Neural cell (in vitro differentiated cells): Measurements from ENCODE around the gene HIF3A. TPM values are rescaled to one million over a fixed set of nuclear protein-coding genes. Genes with fewer than 3 reads are reported as not detected.

ENCODE experiments used
- H2AFZ ChIP-seq: fragments of 200-600, 300-800 bp; sonication (generic), shearing (Covaris generic); 2 replicates; pipeline ENCODE4 v1.6.0; 2014; ENCODE audit warnings: low read depth, mild to moderate bottlenecking, antibody characterized with exemption, low read length, moderate library complexity
- H3F3A ChIP-seq: fragments of 200-600 bp; shearing (Covaris generic); 2 replicates; pipeline ENCODE4 v1.6.1; 2016; ENCODE audit warnings: mild to moderate bottlenecking, moderate library complexity, mixed read lengths, antibody characterized with exemption, low read length; ENCODE audit not compliant: insufficient read depth, poor library complexity, severe bottlenecking
- H3K27ac ChIP-seq: fragments of 200-600, 300-800 bp; sonication (generic), shearing (Covaris generic); 2 replicates; pipeline ENCODE4 v1.5.1; 2014; ENCODE audit warnings: mild to moderate bottlenecking, low read length, moderate library complexity
- H3K27me3 ChIP-seq: fragments of 300-800, 200-600 bp; sonication (generic), shearing (Covaris generic); 2 replicates; pipeline ENCODE4 v1.6.0; 2014; ENCODE audit warnings: mild to moderate bottlenecking, low read depth, low read length, moderate library complexity; ENCODE audit not compliant: insufficient read depth
- H3K36me3 ChIP-seq: fragments of 300-800, 200-600 bp; sonication (generic), shearing (Covaris generic); 2 replicates; pipeline ENCODE4 v1.5.1; 2014; ENCODE audit warnings: mild to moderate bottlenecking, antibody characterized with exemption, low read length, moderate library complexity; ENCODE audit not compliant: insufficient read depth
- H3K4me2 ChIP-seq: fragments of 300-800, 200-600 bp; sonication (generic), shearing (Covaris generic); 2 replicates; pipeline ENCODE4 v1.6.0; 2014; ENCODE audit warnings: mild to moderate bottlenecking, low read length
- H3K4me3 ChIP-seq: fragments of 300-800, 200-600 bp; sonication (generic), shearing (Covaris generic); 2 replicates; pipeline ENCODE4 v1.5.1; 2014; ENCODE audit warnings: mild to moderate bottlenecking, low read length, moderate library complexity
- H3K79me2 ChIP-seq: fragments of 200-600 bp; shearing (Covaris generic); replicated peaks from 2 replicates; pipeline ENCODE4 v1.6.0; 2014; ENCODE audit warnings: mild to moderate bottlenecking, low read length, moderate library complexity; ENCODE audit not compliant: insufficient read depth
- H3K9ac ChIP-seq: fragments of 300-800, 200-600 bp; sonication (generic), shearing (Covaris generic); 2 replicates; pipeline ENCODE4 v1.6.1; 2016; ENCODE audit warnings: mild to moderate bottlenecking, low read length, mixed read lengths
- H3K9me2 ChIP-seq: fragments of 200-600 bp; shearing (Covaris generic); 2 replicates; pipeline ENCODE4 v1.6.1; 2016; ENCODE audit warnings: mild to moderate bottlenecking, low read length, mixed read lengths; ENCODE audit not compliant: insufficient read depth
- H3K9me3 ChIP-seq: fragments of 200-600, 300-800 bp; sonication (generic), shearing (Covaris generic); 2 replicates; pipeline ENCODE4 v1.6.1; 2016; ENCODE audit warnings: mild to moderate bottlenecking, mixed run types, low read length, moderate library complexity, mixed read lengths
- H4K20me1 ChIP-seq: fragments of 200-600 bp; shearing (Covaris generic); 2 replicates; pipeline ENCODE4 v1.6.1; 2016; ENCODE audit warnings: mild to moderate bottlenecking, mixed run types; ENCODE audit not compliant: insufficient read depth
- CTCF ChIP-seq: fragments of 450-650 bp; IDR thresholded peaks from 2 replicates; pipeline ENCODE4 v1.5.1; 2014; ENCODE audit warnings: antibody characterized with exemption, mild to moderate bottlenecking, moderate library complexity; ENCODE audit not compliant: poor library complexity, severe bottlenecking
- EP300 ChIP-seq: fragments of 450-650 bp; conservative IDR thresholded peaks from 2 replicates; pipeline ENCODE4 v1.6.1; 2014; ENCODE audit warnings: antibody characterized with exemption, mild to moderate bottlenecking, moderate library complexity; ENCODE audit not compliant: poor library complexity, severe bottlenecking
- EZH2 ChIP-seq: fragments of 200-600, 300-800 bp; shearing (Covaris generic), sonication (generic); IDR thresholded peaks from 2 replicates; pipeline ENCODE4 v1.6.1; 2014; ENCODE audit warnings: antibody characterized with exemption, low read length, borderline replicate concordance, mild to moderate bottlenecking; ENCODE audit not compliant: insufficient read depth, poor library complexity, severe bottlenecking
- MXI1 ChIP-seq: fragments of 450-650 bp; conservative IDR thresholded peaks from 2 replicates; pipeline ENCODE4 v1.6.1; 2014; ENCODE audit warnings: antibody characterized with exemption, mild to moderate bottlenecking; ENCODE audit not compliant: poor library complexity, severe bottlenecking
- POLR2AphosphoS5 ChIP-seq: IDR thresholded peaks from 2 replicates; pipeline ENCODE4 v1.6.1; 2012
- RAD21 ChIP-seq: fragments of 450-650 bp; conservative IDR thresholded peaks from 2 replicates; pipeline ENCODE4 v1.6.1; 2014; ENCODE audit warnings: antibody characterized with exemption, mild to moderate bottlenecking, moderate library complexity
- REST ChIP-seq: IDR thresholded peaks from 2 replicates; pipeline ENCODE4 v1.6.1; 2012; ENCODE audit warnings: borderline replicate concordance
- SMC3 ChIP-seq: fragments of 450-650 bp; conservative IDR thresholded peaks from 2 replicates; pipeline ENCODE4 v1.6.1; 2014; ENCODE audit warnings: antibody characterized with exemption, mild to moderate bottlenecking, moderate library complexity; ENCODE audit not compliant: poor library complexity
- TAF1 ChIP-seq: IDR thresholded peaks from 2 replicates; pipeline ENCODE4 v1.6.1; 2012; ENCODE audit warnings: low read depth
- polyA plus RNA-seq: library from polyadenylated mRNA; depleted of rRNA; stranded (reverse); fragments of >200 nt; gene quantifications from 2 replicates; pipeline ENCODE4 v1.2.3, GENCODE V29; 2014

Gene HIF3A
- polyA plus RNA-seq, 1 donor from 2014 or later: 2.0 TPM

- Histone ChIP-seq H3K9me3 (no peaks in the 10 kb centered on the region), H4K20me1 (no peaks in the 10 kb centered on the region), H3K79me2 (no peaks in the 10 kb centered on the region), H3K9me2 (no peaks in the 10 kb centered on the region), H3K27ac (no peak overlapping the region), H2AFZ (no peak overlapping the region), H3K4me2 (no peak overlapping the region), H3K9ac (no peak overlapping the region), H3K27me3 (no peaks in the 10 kb centered on the region), H3F3A (no peaks in the 10 kb centered on the region), H3K4me3 (no peak overlapping the region), H3K36me3 (no peaks in the 10 kb centered on the region)
- TF ChIP-seq REST: no peak
- no peak for TF ChIP-seq CTCF
- TF ChIP-seq MXI1: no peak
Observed at GRCh38 chr19:46340051-46340659, 43.3 kb downstream of the HIF3A start.

GRCh38 chr19:46341937-46342336, 45.1 kb downstream of the HIF3A start:
- no peak overlapping the region for H3K27ac ChIP-seq
- H3K36me3 ChIP-seq: no peaks in the 10 kb centered on the region
- no peaks in the 10 kb centered on the region for H3K9me3 ChIP-seq
- no peaks in the 10 kb centered on the region for H3F3A ChIP-seq
- H3K4me2 ChIP-seq: no peak overlapping the region
- no peak overlapping the region for H3K9ac ChIP-seq
- no peak for TF ChIP-seq MXI1
- no peak for TF ChIP-seq REST
- TF ChIP-seq EP300: no peak
- no peak for TF ChIP-seq POLR2AphosphoS5
- TF ChIP-seq CTCF: no peak
- no peak for TF ChIP-seq SMC3
- no peak for TF ChIP-seq RAD21
- TF ChIP-seq EZH2: no peak
- no peak for TF ChIP-seq TAF1
- H2AFZ ChIP-seq: no peak overlapping the region
- H3K27me3 ChIP-seq: no peaks in the 10 kb centered on the region
- peaks cover under 1% of the 10 kb centered on the region for H3K79me2 ChIP-seq
- H3K9me2 ChIP-seq: no peaks in the 10 kb centered on the region
- no peaks in the 10 kb centered on the region for H4K20me1 ChIP-seq
- no peak overlapping the region for H3K4me3 ChIP-seq
